ENCODE results near the gene STAT3.

DNA sequence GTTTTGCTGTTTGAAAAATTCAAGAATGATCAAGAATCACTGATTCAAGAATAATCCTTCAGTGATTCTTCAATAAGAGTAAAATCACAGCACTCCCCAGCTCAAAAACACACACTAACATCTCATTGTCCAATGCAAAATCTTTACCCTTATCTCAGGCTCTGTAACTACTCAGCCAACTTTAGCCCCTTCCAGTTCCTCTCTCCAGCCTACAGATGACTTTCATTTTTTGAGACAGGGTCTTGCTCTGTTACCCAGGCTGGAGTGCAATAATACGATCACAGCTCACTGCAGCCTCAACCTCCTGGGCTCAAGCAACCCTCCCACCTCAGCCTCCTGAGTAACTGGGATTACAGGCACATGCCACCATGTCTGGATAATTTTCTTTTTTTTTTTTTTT is 25.0 kb downstream of the STAT3 start:
- TF ChIP-seq, protein P1, sequence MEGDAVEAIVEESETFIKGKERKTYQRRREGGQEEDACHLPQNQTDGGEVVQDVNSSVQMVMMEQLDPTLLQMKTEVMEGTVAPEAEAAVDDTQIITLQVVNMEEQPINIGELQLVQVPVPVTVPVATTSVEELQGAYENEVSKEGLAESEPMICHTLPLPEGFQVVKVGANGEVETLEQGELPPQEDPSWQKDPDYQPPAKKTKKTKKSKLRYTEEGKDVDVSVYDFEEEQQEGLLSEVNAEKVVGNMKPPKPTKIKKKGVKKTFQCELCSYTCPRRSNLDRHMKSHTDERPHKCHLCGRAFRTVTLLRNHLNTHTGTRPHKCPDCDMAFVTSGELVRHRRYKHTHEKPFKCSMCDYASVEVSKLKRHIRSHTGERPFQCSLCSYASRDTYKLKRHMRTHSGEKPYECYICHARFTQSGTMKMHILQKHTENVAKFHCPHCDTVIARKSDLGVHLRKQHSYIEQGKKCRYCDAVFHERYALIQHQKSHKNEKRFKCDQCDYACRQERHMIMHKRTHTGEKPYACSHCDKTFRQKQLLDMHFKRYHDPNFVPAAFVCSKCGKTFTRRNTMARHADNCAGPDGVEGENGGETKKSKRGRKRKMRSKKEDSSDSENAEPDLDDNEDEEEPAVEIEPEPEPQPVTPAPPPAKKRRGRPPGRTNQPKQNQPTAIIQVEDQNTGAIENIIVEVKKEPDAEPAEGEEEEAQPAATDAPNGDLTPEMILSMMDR (IDR thresholded peaks at IDR 0.05; ENCODE audit: poor library complexity): no peak
- TF ChIP-seq EZH2 (IDR thresholded peaks at IDR 0.05; ENCODE audit: borderline replicate concordance): no peak

Data from hepatocyte (in vitro differentiated cells).